Effector CD8-positive, alpha-beta T cell (primary cell): ENCODE data around the gene KCNMB2.
"Not testable (repeated sequence)": the region's sequence is repeated elsewhere in the genome, so short reads cannot be mapped to it uniquely, and the experiment has no call there.

Source experiments
- DNase-seq: peaks from one replicate; lab custom pipeline; 2025; lab: John Stamatoyannopoulos, UW

Gene KCNMB2

GRCh38 chr3:178519701-178520100, 16.5 kb upstream of the KCNMB2 start:
- no peak for DNase-seq

GRCh38 chr3:178520451-178520850, 15.8 kb upstream of the KCNMB2 start:
- no peak for DNase-seq

- no peak for DNase-seq
These were observed 13.8 kb upstream of the KCNMB2 start for GRCh38 chr3:178522200-178523052.

GRCh38 chr3:178525251-178525650, 11.0 kb upstream of the KCNMB2 start:
- DNase-seq, result no peak

- no peak for DNase-seq
These were observed 9.9 kb upstream of the KCNMB2 start for GRCh38 chr3:178526291-178526690.

- DNase-seq, result no peak
These were observed 8.3 kb upstream of the KCNMB2 start for GRCh38 chr3:178527981-178528380.

GRCh38 chr3:178529606-178530225, 6.5 kb upstream of the KCNMB2 start:
- no peak for DNase-seq

GRCh38 chr3:178532476-178532875, 3.8 kb upstream of the KCNMB2 start:
- DNase-seq, result no peak

GRCh38 chr3:178537122-178537705, 978 bp downstream of the KCNMB2 start:
- DNase-seq, result no peak

GRCh38 chr3:178538056-178538455, 1.8 kb downstream of the KCNMB2 start:
- DNase-seq, result no peak

GRCh38 chr3:178540184-178540583, 3.9 kb downstream of the KCNMB2 start:
- DNase-seq, result no peak

- no peak for DNase-seq
These were observed 9.1 kb downstream of the KCNMB2 start for GRCh38 chr3:178545337-178545736.

- no peak for DNase-seq
These were observed 9.8 kb downstream of the KCNMB2 start for GRCh38 chr3:178546079-178546478.

- DNase-seq, result not testable (repeated sequence)
These were observed 13.2 kb downstream of the KCNMB2 start for GRCh38 chr3:178549426-178549825.

GRCh38 chr3:178551916-178552321, 15.7 kb downstream of the KCNMB2 start:
- no peak for DNase-seq

GRCh38 chr3:178558637-178559036, 22.4 kb downstream of the KCNMB2 start:
- no peak for DNase-seq

- DNase-seq, result no peak
These were observed 24.5 kb downstream of the KCNMB2 start for GRCh38 chr3:178560759-178561158.

GRCh38 chr3:178561239-178561638, 25.0 kb downstream of the KCNMB2 start:
- DNase-seq, result no peak

GRCh38 chr3:178562143-178562946, 26.1 kb downstream of the KCNMB2 start:
- no peak for DNase-seq

GRCh38 chr3:178562947-178563232, 26.7 kb downstream of the KCNMB2 start:
- no peak for DNase-seq

GRCh38 chr3:178567611-178568010, 31.4 kb downstream of the KCNMB2 start:
- no peak for DNase-seq

- DNase-seq, result no peak
These were observed 32.0 kb downstream of the KCNMB2 start for GRCh38 chr3:178568155-178568731.
